GM20000 (cell line): Measurements from ENCODE around the gene ZFP64.

Experiments
- DNase-seq: peaks from one replicate; pipeline ENCODE4 v3.0.0; 2012; ENCODE audit warnings: low spot score
- TF ChIP-seq, protein P1 (sequence below): IDR thresholded peaks from 2 replicates; pipeline ENCODE4 v1.5.1; 2012; ENCODE audit warnings: mild to moderate bottlenecking, control low read depth; ENCODE audit errors: extremely low read depth, missing control alignments

Gene ZFP64

GRCh38 chr20:52167232-52167840 is 24.2 kb downstream of the ZFP64 start:
- DNase-seq: no peak
- TF ChIP-seq, protein P1, sequence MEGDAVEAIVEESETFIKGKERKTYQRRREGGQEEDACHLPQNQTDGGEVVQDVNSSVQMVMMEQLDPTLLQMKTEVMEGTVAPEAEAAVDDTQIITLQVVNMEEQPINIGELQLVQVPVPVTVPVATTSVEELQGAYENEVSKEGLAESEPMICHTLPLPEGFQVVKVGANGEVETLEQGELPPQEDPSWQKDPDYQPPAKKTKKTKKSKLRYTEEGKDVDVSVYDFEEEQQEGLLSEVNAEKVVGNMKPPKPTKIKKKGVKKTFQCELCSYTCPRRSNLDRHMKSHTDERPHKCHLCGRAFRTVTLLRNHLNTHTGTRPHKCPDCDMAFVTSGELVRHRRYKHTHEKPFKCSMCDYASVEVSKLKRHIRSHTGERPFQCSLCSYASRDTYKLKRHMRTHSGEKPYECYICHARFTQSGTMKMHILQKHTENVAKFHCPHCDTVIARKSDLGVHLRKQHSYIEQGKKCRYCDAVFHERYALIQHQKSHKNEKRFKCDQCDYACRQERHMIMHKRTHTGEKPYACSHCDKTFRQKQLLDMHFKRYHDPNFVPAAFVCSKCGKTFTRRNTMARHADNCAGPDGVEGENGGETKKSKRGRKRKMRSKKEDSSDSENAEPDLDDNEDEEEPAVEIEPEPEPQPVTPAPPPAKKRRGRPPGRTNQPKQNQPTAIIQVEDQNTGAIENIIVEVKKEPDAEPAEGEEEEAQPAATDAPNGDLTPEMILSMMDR: no peak

DNA sequence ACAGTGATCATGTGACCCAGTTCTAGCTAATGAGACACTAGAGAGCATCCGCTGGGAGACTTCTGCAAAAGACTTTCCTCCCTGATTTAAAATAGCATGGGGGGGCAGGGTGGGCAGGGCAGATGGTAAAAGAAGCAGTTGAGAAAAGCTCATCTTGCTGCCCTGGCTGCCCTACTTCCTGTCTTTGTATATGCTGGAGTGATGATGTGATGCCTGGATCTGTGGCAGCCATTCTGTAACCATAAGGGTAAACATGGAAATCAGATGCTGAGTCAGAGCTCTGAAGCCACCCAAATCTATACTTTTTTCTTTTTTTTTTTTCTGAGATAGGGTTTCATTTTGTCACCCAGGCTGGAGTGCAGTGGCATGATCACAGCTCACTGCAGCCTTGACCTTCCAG is 25.4 kb downstream of the ZFP64 start:
- DNase-seq: no peak
- TF ChIP-seq, protein P1: no peak

- TF ChIP-seq, protein P1: no peak
- no peak for DNase-seq
Measured at GRCh38 chr20:52160621-52161204, 30.9 kb downstream of the ZFP64 start.

GRCh38 chr20:52160049-52160570 is 31.5 kb downstream of the ZFP64 start:
- no peak for DNase-seq
- TF ChIP-seq, protein P1: no peak

GRCh38 chr20:52154575-52154974 is 37.0 kb downstream of the ZFP64 start:
- DNase-seq: no peak
- TF ChIP-seq, protein P1: no peak

- no peak for DNase-seq
- TF ChIP-seq, protein P1: no peak
Measured at GRCh38 chr20:52153896-52154295, 37.7 kb downstream of the ZFP64 start.

DNA sequence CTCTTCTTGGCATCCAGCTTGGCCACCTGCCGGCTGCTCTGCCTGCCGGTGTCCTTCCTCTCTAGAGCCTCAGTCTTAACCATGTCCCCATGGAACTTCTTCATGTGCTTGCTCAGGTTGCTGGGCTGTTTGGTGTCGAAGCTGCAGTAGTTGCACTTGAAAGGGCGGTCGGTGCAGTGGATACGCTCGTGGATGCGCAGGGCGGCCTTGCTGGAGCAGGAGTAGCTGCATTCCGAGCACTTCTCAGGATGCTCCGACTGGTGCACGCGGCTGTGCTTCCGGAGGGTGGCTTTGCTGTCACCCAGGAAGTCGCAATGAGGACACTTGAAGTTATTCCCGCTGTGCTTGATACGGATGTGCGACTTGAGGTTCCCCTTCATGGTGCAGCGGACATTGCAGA is 38.7 kb downstream of the ZFP64 start:
- no peak for DNase-seq
- TF ChIP-seq, protein P1: no peak
